ENCODE measurements around the gene KIF26A. TPM values are rescaled to one million over a fixed set of nuclear protein-coding genes. Genes with fewer than 3 reads are reported as not detected.
A peak's percentile ranks its signal among the peaks of the same experiment; 100 is the strongest.

Gene KIF26A
- total and polyA plus RNA-seq, 7 donors, result 0.99 to 3.2 (median 1.8) TPM

- intact Hi-C loops (cut with DNase I), result no loop called here
- no peak for TF ChIP-seq CTCF (IDR thresholded peaks at IDR 0.05)
- Histone ChIP-seq H3K9me3 (no peaks in the 10 kb centered on the region), H3K27me3 (ENCODE audit: insufficient read depth in 3 of 3, low read length in 2 of 3) (peaks cover 0 to 16% (median 0%) of the 10 kb centered on the region in 3 donors), H3K4me1 (no peaks in the 10 kb centered on the region), H3K36me3 (ENCODE audit: insufficient read depth in 1 of 2, low read depth in 1 of 2) (no peaks in the 10 kb centered on the region), H3K27ac (no peak overlapping the region), H3K4me3 (no peak overlapping the region)
- DNase-seq (peak; percentile 39 to 66), ATAC-seq (peak in 3 of 4 donors; percentile 28 to 61 (median 38))
- 59 to 61% (median 59%) methylated on average over 28 to 29 of the region's 29 CpGs for WGBS, 3 donors
Measured at GRCh38 chr14:104155513-104155912, 17.1 kb downstream of the KIF26A start.

GRCh38 chr14:104156142-104156541 is 17.8 kb downstream of the KIF26A start:
- Histone ChIP-seq H3K4me1 (no peaks in the 10 kb centered on the region), H3K4me3 (no peak overlapping the region), H3K27me3 (ENCODE audit: insufficient read depth in 3 of 3, low read length in 2 of 3) (peaks cover 0 to 16% (median 0%) of the 10 kb centered on the region in 3 donors), H3K9me3 (no peaks in the 10 kb centered on the region), H3K36me3 (ENCODE audit: insufficient read depth in 1 of 2, low read depth in 1 of 2) (no peaks in the 10 kb centered on the region), H3K27ac (no peak overlapping the region)
- ATAC-seq (no peak), DNase-seq (no peak)
- whole genome bisulfite sequencing, 3 donors, result 87 to 95% (median 90%) methylated on average over 5 of the region's 5 CpGs
- no peak for TF ChIP-seq CTCF (IDR thresholded peaks at IDR 0.05)
- intact Hi-C loops (cut with DNase I), result no loop called here

- peaks cover 0 to 16% (median 0%) of the 10 kb centered on the region in 3 donors for H3K27me3 ChIP-seq (ENCODE audit: insufficient read depth in 3 of 3, low read length in 2 of 3)
- no peaks in the 10 kb centered on the region for H3K9me3 ChIP-seq
- DNase-seq, result no peak
- no peaks in the 10 kb centered on the region for H3K36me3 ChIP-seq (ENCODE audit: insufficient read depth in 1 of 2, low read depth in 1 of 2)
- H3K27ac ChIP-seq, result no peak overlapping the region
- no peak for ATAC-seq
- 79 to 84% (median 81%) methylated on average over 36 to 42 of the region's 42 CpGs for WGBS, 3 donors
- intact Hi-C loops (cut with DNase I), result no loop called here
- H3K4me3 ChIP-seq, result no peak overlapping the region
- TF ChIP-seq CTCF (IDR thresholded peaks at IDR 0.05), result no peak
- H3K4me1 ChIP-seq, result no peaks in the 10 kb centered on the region
Measured at GRCh38 chr14:104157016-104157928, 18.9 kb downstream of the KIF26A start.

- Histone ChIP-seq H3K4me1 (no peaks in the 10 kb centered on the region), H3K9me3 (no peaks in the 10 kb centered on the region), H3K36me3 (ENCODE audit: insufficient read depth in 1 of 2, low read depth in 1 of 2) (no peaks in the 10 kb centered on the region), H3K27ac (no peak overlapping the region), H3K27me3 (ENCODE audit: insufficient read depth in 3 of 3, low read length in 2 of 3) (peaks cover 0 to 16% (median 0%) of the 10 kb centered on the region in 3 donors), H3K4me3 (no peak overlapping the region)
- WGBS, 3 donors, result 76 to 81% (median 77%) methylated on average over 49 to 51 of the region's 51 CpGs
- intact Hi-C loops (cut with DNase I), result no loop called here
- TF ChIP-seq CTCF (IDR thresholded peaks at IDR 0.05), result no peak
- DNase-seq (no peak), ATAC-seq (no peak)
Measured at GRCh38 chr14:104158827-104159798, 20.7 kb downstream of the KIF26A start.

Measured in psoas muscle (tissue), 8 donors.